Measurements from ENCODE around the gene TCF12. TPM values are rescaled to one million over a fixed set of nuclear protein-coding genes. Genes with fewer than 3 reads are reported as not detected.

TCF12 gene
- total and polyA plus RNA-seq, 2 of the 8 experiments (the other 6 are each of a cell fraction or from before 2014, with no cell fraction given): 85.8 to 101 TPM

DNA sequence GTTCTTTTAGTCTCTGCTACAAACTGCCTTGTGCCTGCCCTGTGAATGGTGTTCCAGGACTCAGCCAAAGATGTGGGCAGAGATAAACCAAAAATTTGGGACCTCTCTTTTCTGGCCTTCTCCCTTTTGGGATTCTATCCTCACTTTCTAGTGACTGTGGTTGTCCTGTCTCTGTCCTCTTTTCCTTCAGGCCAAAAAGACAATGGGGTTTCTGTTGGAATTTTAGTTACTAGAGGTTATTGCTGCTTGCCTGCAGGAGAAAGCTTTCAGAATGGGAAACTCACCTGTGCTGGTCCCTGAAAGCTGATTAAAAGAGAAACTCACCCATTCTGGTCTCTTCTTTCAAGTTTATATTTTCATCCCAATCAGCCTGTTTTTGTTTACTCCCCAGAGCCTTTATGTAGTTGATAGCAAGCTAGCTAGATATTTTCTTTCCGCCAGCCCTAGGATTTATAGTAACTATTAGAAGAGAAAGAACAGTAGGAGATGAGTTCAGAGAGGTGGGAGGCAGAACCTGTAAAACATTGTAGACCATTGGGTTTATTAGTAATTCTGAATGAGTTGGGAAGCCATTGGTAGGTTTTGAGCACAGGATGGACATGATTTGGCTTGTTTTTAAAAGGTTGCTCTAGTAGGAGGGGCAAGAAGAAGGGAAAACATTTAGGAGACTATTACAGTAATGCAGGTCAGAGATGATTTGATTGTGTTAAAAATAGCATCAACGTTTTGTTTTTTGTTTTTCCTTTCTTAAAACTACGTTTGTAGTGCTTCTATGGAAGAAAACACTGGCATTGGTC is 138.9 kb downstream of the TCF12 start:
- no peak overlapping the region for H4K5ac ChIP-seq (ENCODE audit: insufficient read length, low read depth, low read length)
- no peaks in the 10 kb centered on the region for H3K9me3 ChIP-seq (ENCODE audit: insufficient read depth in 2 of 2, low read depth in 1 of 2, low read length in 1 of 2)
- FAIRE-seq (peak; percentile 7), DNase-seq (ENCODE audit: low read depth in 1 of 2, low spot score in 2 of 2) (no peak)
- H3K23ac ChIP-seq (ENCODE audit: insufficient read length): no peak overlapping the region
- no peak overlapping the region for H2BK120ac ChIP-seq (replicated peaks; ENCODE audit: low read depth, low read length)
- no peak overlapping the region for H3K56ac ChIP-seq (replicated peaks; ENCODE audit: insufficient read length, low read depth, low read length)
- CTCF ChIA-PET (ENCODE audit: partially characterized antibody): interaction anchor here (0.7 to 1.2 kb wide), 3 partner anchors 24 to 236 kb away, joined by 3 to 4 read pairs (median 3); no protein-coding TSS in a partner anchor
- no peak overlapping the region for H2BK5ac ChIP-seq (ENCODE audit: low read depth, low read length)
- no peaks in the 10 kb centered on the region for H3K23me2 ChIP-seq (ENCODE audit: low read depth, low read length)
- H3K4me1 ChIP-seq (replicated peaks in 1 of 4; ENCODE audit: control insufficient read depth in 3 of 4, insufficient read depth in 4 of 4, low read length in 3 of 4): peaks cover 1 to 6% (median 3%) of the 10 kb centered on the region in 4 experiments; a peak in 4 of 7 replicates
- no peak overlapping the region for H4K91ac ChIP-seq (replicated peaks; ENCODE audit: insufficient read length, low read length)
- H4K8ac ChIP-seq (ENCODE audit: extremely low read depth, insufficient read depth, low read length): no peak overlapping the region
- H2AK5ac ChIP-seq (ENCODE audit: low read depth, low read length): no peak overlapping the region
- no peak overlapping the region for H2BK20ac ChIP-seq (ENCODE audit: low read length)
- no peaks in the 10 kb centered on the region for H3K36me3 ChIP-seq (ENCODE audit: control insufficient read depth in 2 of 4, insufficient read depth in 4 of 4, low read length in 3 of 4)
- POLR2A ChIA-PET (ENCODE audit: partially characterized antibody): no interaction called here
- no peak overlapping the region for H3K27ac ChIP-seq (ENCODE audit: low read depth, low read length)
- H3K79me1 ChIP-seq (ENCODE audit: low read depth, low read length): peaks cover 4% of the 10 kb centered on the region
- TF ChIP-seq TCF12 (IDR thresholded peaks at IDR 0.05; ENCODE audit: low read depth, low read length) (no peak), EGR1 (IDR thresholded peaks at IDR 0.05; ENCODE audit: borderline replicate concordance, low read depth, low read length) (no peak), SP2 (IDR thresholded peaks at IDR 0.05; ENCODE audit: low read length) (no peak), CBX8 (IDR thresholded peaks at IDR 0.05; ENCODE audit: borderline replicate concordance, low read depth, low read length) (no peak), SRF (IDR thresholded peaks at IDR 0.05; ENCODE audit: low read depth, low read length) (no peak), PHF8 (conservative IDR thresholded peaks at IDR 0.05; ENCODE audit: low read depth, low read length) (no peak), SAP30 (IDR thresholded peaks at IDR 0.05; ENCODE audit: insufficient read depth, insufficient replicate concordance, low read length) (no peak)
- H3K14ac ChIP-seq (ENCODE audit: insufficient read length): no peak overlapping the region
- no peak overlapping the region for H3K4ac ChIP-seq (replicated peaks; ENCODE audit: insufficient read length, low read depth, low read length)
- H3K18ac ChIP-seq (ENCODE audit: extremely low read depth, low read length): no peak overlapping the region
- H3K79me2 ChIP-seq (ENCODE audit: control insufficient read depth in 1 of 2, insufficient read depth in 2 of 2, low read length in 2 of 2): peaks cover 0 to 95% of the 10 kb centered on the region in 2 experiments; a peak in 3 of 4 replicates
- no peak overlapping the region for H3K9ac ChIP-seq (replicated peaks in 1 of 4; ENCODE audit: extremely low read depth in 1 of 4, low read depth in 3 of 4, low read length in 3 of 4)
- no peak overlapping the region for H3K4me2 ChIP-seq (ENCODE audit: insufficient read depth in 1 of 2, low read depth in 2 of 2, low read length in 2 of 2)
- H3K4me3 ChIP-seq (ENCODE audit: extremely low read depth in 1 of 4, insufficient read depth in 2 of 4, low read depth in 3 of 4, low read length in 4 of 4): no peak overlapping the region
- no peak overlapping the region for H2BK15ac ChIP-seq (ENCODE audit: low read length)
- no peak overlapping the region for H2BK12ac ChIP-seq (ENCODE audit: low read depth, low read length)
- no peaks in the 10 kb centered on the region for H3K27me3 ChIP-seq (replicated peaks in 1 of 4; ENCODE audit: control insufficient read depth in 3 of 4, extremely low read depth in 1 of 4, insufficient read depth in 3 of 4, low read length in 3 of 4)
- WGBS, 2 experiments (ENCODE audit: extremely low coverage in 1 of 2, insufficient coverage in 1 of 2, insufficient read length in 1 of 2, insufficient replicate concordance in 2 of 2, low coverage in 1 of 2, low lambda C conversion rate in 2 of 2, missing lambda C conversion rate in 1 of 2): 70% methylated on average over 3 of the region's 3 CpGs; no CpG with 5 or more reads in 1 of the 2 experiments
- no peak overlapping the region for H2AFZ ChIP-seq (ENCODE audit: low read length)
- H4K20me1 ChIP-seq (replicated peaks in 1 of 2; ENCODE audit: control insufficient read depth in 1 of 2, insufficient read depth in 2 of 2, low read length in 2 of 2): peaks cover 4 to 10% of the 10 kb centered on the region in 2 experiments
